KOPT-K1 (cell line): ENCODE data around the gene PKHD1.
"Not testable (repeated sequence)": the region's sequence is repeated elsewhere in the genome, so short reads cannot be mapped to it uniquely, and the experiment has no call there.

Experiments used
- H3K27ac ChIP-seq: fragments of 200-600 bp; sonication (generic); 2 replicates; pipeline ENCODE4 v1.5.1; 2016; ENCODE audit warnings: antibody characterized with exemption, mild to moderate bottlenecking, low read depth, low read length; ENCODE audit not compliant: poor library complexity, severe bottlenecking
- H3K36me3 ChIP-seq: fragments of 200-600 bp; sonication (generic); 2 replicates; pipeline ENCODE4 v1.5.1; 2017; ENCODE audit warnings: antibody characterized with exemption, mild to moderate bottlenecking, low read length, moderate library complexity; ENCODE audit not compliant: insufficient read depth
- H3K9me3 ChIP-seq: fragments of 200-600 bp; sonication (generic); 2 replicates; pipeline ENCODE4 v1.5.1; 2017; ENCODE audit warnings: antibody characterized with exemption, low read length, mild to moderate bottlenecking; ENCODE audit not compliant: insufficient read depth, poor library complexity, severe bottlenecking

PKHD1 gene

DNA sequence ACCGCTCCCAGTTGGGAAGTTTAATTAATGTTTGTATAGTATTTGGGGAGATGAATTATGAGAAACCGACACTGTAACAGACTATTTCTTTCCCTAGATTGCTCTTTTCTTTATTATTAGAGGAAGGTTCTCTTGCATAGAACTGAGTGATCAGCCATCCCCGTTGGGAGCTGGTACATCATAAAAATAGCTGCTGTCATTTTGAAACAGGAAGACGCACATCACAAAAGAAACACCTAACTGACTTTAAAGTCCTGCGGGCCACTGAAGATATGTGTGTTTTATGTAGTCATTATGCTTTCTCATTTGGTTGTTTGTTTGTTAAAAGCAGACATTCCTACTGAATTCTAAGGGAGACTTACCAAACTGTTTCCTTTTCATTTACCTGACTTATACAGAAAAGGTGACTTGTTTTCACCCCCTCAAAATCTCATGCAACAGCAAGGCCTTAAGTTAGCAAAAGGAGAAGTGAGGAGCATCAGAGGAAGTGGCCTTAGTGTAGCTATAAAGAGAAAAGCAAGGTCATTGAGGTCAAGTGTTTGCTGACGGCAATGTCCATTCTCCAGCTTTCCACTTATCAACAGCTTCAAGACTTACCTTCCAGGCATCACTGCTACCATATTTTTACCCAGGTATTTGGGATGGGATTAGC lies 91.0 kb downstream of the PKHD1 start:
- no peak overlapping the region for H3K27ac ChIP-seq
- H3K9me3 ChIP-seq: no peaks in the 10 kb centered on the region
- H3K36me3 ChIP-seq: no peaks in the 10 kb centered on the region

DNA sequence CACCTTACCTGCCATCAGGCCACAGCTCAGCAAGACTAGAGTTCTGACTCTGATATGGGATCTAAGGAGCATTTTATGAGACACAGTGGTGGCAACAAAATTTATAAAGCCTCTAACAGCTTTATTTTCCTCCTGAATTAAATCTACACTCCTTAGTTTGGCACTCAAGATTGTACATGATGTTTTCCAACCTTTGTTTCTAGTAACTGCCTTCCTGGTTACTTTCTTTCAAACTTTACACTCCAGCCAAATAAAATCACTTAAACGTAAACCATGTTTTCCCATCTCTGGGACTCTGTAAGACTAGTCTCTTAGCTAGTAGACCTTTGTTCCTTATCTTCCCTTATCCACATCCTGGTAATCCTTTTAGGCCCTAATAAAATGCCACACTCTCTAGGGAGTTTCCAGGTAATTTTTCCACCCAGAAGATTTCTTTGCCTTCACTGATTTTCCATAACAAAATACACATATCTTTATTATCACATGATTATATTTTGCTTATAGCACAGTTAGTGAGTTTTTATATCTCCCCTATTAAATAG lies 92.1 kb downstream of the PKHD1 start:
- H3K36me3 ChIP-seq: no peaks in the 10 kb centered on the region
- H3K27ac ChIP-seq: no peak overlapping the region

GRCh38 chr6:51992876-51993275 lies 94.5 kb downstream of the PKHD1 start:
- H3K9me3 ChIP-seq: no peaks in the 10 kb centered on the region
- H3K27ac ChIP-seq: no peak overlapping the region
- no peaks in the 10 kb centered on the region for H3K36me3 ChIP-seq

More for the DNA sequence above, 92.1 kb downstream of the PKHD1 start:
- no peaks in the 10 kb centered on the region for H3K9me3 ChIP-seq

DNA sequence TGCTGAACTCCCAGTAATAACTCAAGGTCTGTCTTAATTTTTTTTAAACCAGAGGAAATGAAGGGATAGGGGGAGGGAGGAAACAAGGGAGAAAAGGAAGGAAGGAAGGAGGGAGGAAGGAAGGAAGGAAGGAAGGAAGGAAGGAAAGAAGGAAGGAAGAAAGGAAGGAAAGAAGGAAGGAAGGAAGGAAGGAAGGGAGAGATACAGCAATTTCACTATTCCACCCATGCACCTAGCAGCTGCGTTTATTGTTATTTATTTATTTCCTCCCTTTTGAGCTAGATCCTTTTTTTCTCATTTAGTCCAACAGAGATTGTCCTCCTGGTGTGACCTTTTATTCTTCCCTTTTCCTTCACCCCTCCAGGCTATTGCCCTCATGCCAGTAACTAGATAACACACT lies 97.6 kb downstream of the PKHD1 start:
- Histone ChIP-seq H3K36me3 (no peaks in the 10 kb centered on the region), H3K27ac (no peak overlapping the region), H3K9me3 (no peaks in the 10 kb centered on the region)

- no peak overlapping the region for H3K27ac ChIP-seq
- no peaks in the 10 kb centered on the region for H3K36me3 ChIP-seq
Measured at GRCh38 chr6:51986864-51987263, 100.5 kb downstream of the PKHD1 start.

DNA sequence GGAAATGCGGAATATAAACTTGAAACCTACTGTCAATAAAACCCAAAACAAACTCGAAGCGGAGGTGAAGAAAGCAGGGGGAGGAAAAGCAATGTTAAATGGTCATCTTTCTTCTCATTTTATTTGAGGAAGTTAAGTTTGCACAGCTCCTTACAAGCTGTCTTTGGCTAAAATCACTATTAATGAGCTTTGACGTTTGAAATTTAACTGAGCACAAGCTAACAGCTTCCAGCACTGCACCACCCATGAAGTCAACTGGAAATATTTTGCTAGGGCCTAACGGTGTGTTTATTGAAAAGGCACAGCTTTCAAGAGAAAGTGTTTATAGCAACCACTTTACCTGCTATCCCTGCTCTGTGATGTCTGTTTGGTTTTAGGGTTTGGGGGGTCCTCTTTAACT lies 103.8 kb downstream of the PKHD1 start:
- no peaks in the 10 kb centered on the region for H3K9me3 ChIP-seq
- H3K27ac ChIP-seq: no peak overlapping the region
- no peaks in the 10 kb centered on the region for H3K36me3 ChIP-seq

More at GRCh38 chr6:51986864-51987263, 100.5 kb downstream of the PKHD1 start:
- no peaks in the 10 kb centered on the region for H3K9me3 ChIP-seq

DNA sequence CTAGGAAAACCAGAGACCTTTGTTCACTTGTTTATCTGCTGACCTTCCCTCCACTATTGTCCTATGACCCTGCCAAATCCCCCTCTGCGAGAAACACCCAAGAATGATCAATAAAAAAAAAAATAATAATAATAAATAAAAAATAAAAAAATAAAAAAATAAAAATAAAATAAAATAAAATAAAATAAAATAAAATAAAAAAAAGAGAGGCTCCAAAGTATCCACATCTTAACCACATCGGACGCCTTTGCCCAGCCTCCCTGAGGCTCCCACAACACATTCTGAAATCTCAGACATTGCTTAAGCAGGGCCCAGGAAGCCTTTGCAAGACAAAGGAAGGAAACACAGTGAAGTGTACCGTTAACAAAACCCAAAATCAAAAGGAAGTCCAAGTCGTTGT lies 104.7 kb downstream of the PKHD1 start:
- H3K27ac ChIP-seq, H3K36me3 ChIP-seq: not testable (repeated sequence)

DNA sequence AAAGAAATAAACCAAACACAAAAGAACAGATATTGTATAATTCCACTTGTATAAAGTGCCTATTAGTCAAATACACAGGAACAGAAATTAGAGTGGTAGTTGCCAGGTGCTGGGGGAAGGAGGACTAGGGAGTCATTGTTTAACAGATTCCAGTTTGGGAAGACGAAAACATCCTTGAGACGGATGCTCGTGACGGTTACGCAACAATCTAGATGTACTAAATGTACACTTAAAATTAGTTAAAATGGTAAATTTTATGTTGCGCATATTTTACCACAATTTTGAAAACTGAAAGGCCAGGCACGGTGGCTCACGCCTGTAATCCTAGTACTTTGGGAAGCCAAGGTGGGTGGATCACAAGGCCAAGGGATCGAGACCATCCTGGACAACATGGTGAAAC lies 111.0 kb downstream of the PKHD1 start:
- no peaks in the 10 kb centered on the region for H3K9me3 ChIP-seq
- H3K36me3 ChIP-seq: no peaks in the 10 kb centered on the region
- no peak overlapping the region for H3K27ac ChIP-seq

More for the DNA sequence above, 104.7 kb downstream of the PKHD1 start:
- H3K9me3 ChIP-seq: not testable (repeated sequence)

- H3K27ac ChIP-seq: no peak overlapping the region
- no peaks in the 10 kb centered on the region for H3K9me3 ChIP-seq
- H3K36me3 ChIP-seq: no peaks in the 10 kb centered on the region
Measured at GRCh38 chr6:51972659-51973058, 114.8 kb downstream of the PKHD1 start.

GRCh38 chr6:51968265-51968664 lies 119.1 kb downstream of the PKHD1 start:
- H3K36me3 ChIP-seq: no peaks in the 10 kb centered on the region
- no peaks in the 10 kb centered on the region for H3K9me3 ChIP-seq
- H3K27ac ChIP-seq: no peak overlapping the region

- H3K27ac ChIP-seq: no peak overlapping the region
Measured at GRCh38 chr6:51965222-51965801, 122.1 kb downstream of the PKHD1 start.

DNA sequence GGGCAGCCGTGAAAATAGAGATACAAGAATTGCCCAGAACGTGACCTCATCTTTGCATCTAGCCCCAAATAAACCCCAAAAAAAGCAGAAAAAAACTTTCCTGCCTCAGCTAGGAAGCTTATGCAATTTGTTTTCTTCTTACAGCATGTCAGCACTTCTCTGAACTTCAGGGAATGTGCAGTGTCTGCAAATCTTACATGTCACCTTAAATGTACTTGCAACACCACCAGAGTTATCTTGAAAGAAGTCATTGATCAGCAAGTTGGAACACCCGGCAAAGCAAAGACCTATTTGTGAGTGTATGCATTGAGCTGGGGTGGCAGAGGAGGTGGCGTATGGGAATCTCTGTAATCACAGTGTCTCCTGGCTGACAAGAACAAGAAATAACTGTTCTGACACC lies 123.4 kb downstream of the PKHD1 start:
- H3K36me3 ChIP-seq: no peaks in the 10 kb centered on the region
- H3K27ac ChIP-seq: no peak overlapping the region

More at GRCh38 chr6:51965222-51965801, 122.1 kb downstream of the PKHD1 start:
- Histone ChIP-seq H3K36me3 (no peaks in the 10 kb centered on the region), H3K9me3 (no peaks in the 10 kb centered on the region)

GRCh38 chr6:51962354-51962753 lies 125.1 kb downstream of the PKHD1 start:
- Histone ChIP-seq H3K36me3 (no peaks in the 10 kb centered on the region), H3K9me3 (no peaks in the 10 kb centered on the region), H3K27ac (no peak overlapping the region)

More for the DNA sequence above, 123.4 kb downstream of the PKHD1 start:
- no peaks in the 10 kb centered on the region for H3K9me3 ChIP-seq

GRCh38 chr6:51960419-51960818 lies 127.0 kb downstream of the PKHD1 start:
- H3K9me3 ChIP-seq: no peaks in the 10 kb centered on the region
- H3K27ac ChIP-seq: no peak overlapping the region
- no peaks in the 10 kb centered on the region for H3K36me3 ChIP-seq

DNA sequence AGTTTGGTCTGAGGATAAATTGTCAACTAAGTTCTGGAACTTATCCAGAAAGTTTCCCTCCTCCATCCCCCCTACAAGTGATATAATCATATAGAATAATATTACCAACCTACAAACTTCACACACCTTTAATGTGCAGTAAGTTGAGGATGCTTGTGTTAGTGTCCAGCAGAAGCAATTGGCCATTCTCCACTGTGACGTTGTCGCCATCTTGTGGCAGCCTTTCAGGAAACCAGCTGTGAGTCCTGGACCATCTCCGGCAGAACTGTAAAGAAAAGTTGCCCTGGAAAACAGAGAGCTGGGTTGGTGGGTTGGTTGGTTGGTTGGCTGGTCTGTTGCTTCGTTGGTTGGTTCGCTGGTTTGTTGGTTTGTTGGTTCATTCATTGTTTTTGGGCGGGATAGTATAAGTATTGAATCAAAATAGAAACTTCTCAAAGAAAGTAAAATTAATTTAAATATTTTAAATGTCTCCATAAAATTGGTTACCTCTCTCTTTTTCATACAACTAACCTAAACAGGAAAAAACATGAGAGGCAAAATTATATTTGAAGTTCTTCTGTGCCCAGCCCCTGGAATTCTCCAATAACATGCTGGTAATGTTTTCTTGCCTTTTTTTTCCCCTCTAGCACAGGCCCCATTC lies 127.5 kb downstream of the PKHD1 start:
- no peak overlapping the region for H3K27ac ChIP-seq
- H3K9me3 ChIP-seq: no peaks in the 10 kb centered on the region

More for the DNA sequence above, 127.5 kb downstream of the PKHD1 start:
- no peaks in the 10 kb centered on the region for H3K36me3 ChIP-seq
